GM21786 (cell line): ENCODE data around the gene IL12B.
"Not testable (repeated sequence)": the region's sequence is repeated elsewhere in the genome, so short reads cannot be mapped to it uniquely, and the experiment has no call there.

Experiments
- ATAC-seq: cut with Tn5 transposase; IDR thresholded peaks from one replicate; pipeline ENCODE4 v1.9.1; 2021; ENCODE audit not compliant: unreplicated experiment

The IL12B gene

DNA sequence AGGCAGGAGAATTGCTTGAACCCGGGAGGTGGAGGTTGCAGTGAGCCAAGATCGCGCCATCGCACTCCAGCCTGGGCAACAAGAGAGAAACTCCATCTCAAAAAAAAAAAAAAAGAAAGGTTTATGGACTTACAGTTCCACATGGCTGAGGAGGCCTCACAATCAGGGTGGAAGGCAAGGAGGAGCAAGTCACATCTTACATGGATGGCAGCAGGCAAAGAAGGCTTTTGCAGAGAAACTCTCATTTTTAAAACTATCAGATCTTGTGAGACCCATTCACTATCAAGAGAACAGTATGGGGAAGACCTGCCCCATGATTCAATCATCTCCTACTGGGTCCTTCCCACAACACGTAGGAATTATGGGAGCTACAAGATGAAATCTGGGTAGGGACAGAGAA is 33.0 kb downstream of the IL12B start:
- ATAC-seq: not testable (repeated sequence)

DNA sequence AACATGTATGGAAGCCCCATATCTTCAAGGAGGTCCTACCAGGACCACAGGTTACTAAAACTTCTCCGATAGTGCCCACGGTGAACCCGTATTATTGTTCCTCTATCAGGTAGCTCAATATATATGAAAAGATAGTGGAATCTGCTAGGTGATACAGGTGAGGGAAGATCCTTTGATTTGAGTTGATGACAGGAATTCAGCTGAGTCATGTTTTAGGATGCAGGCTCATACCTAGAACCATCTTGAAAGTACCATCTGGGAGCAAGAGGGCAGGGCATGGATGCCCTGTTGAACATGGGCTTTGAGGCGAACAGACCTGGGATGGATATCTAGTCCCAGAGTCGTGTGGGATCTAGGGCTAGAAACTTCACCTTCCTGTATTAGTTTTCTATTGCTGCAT is 35.4 kb downstream of the IL12B start:
- ATAC-seq: no peak

DNA sequence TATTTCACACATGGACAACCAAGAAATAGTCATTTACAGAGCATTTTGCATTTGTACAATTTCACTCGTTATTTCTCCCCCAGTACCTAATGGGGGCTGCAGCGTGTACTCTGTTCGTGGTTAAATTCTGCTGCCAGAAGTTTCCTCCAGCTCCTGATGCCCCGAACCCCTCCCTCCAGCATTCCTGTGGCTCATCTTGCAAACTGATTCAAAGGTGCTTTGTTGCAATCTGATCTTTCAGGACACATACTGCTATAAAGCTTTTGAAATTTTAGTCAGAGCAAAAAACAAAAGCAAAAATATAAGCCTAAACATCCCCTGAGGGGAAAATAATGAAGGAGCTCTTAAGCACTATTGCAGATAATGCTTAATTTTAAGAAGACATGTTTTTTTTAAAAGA is 39.5 kb downstream of the IL12B start:
- no peak for ATAC-seq

DNA sequence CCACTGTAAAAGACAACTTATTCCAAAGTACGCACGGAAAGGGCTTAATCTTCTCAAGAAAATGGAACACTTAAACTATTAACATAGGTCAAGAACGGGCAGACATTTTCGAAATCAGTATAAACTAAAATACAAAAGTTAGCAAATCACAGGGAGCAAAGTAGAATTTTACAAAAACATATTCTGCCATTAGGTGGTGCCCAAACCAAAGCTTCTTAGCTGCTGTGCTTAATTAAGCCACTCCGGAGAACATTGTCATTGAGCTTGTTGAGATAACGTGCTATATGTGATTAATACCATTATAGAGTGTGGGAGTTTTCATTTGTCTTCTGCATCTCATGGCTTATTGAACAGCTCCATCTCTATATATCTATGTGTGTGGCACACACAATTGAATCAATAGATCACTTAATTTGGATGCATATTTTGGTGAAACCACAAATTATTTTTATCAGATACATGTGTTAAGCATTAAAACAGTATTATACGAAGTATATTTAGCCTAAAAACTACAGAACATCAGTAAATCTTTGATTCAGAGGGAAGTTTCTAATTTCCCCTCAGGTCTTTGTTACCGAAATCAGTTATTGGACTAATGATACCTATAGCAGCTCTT is 43.8 kb downstream of the IL12B start:
- ATAC-seq: no peak

DNA sequence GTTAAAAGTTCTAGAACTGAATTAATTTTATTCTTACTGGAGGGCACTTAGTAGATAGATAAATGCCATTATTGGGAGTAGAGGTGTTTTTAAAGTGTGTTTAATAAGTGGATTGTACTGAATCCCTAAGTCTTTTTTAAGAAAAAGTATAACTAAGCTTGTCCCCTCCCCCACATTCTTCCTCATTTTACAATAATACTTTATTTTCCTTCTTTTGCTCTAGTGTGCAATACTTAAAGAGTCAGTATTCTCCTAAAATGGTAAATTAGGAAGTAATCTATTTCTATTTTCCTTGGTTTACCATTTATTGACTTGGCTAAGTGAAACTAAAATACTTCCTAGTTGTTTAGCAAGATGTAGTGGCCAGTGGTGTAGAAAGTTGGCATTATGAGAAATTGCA is 55.6 kb downstream of the IL12B start:
- no peak for ATAC-seq

DNA sequence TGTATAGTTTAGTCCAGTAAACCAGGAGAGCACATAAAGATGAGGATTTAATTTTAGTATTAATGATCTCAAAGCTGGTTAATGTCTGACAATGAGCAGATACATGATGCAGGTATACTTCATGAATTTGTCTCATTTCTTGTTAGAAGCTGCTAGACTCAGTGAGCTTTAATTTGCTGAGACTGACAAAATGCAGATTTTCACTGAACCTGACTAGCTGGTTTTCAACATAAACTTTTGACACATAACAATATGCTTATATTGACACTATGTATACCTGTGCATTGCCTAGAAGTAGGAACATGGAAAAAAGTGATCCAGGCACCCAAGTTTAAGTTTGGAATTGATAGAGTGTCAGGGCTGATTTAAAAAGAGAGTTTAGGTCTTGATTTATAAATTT is 56.4 kb downstream of the IL12B start:
- ATAC-seq: no peak

DNA sequence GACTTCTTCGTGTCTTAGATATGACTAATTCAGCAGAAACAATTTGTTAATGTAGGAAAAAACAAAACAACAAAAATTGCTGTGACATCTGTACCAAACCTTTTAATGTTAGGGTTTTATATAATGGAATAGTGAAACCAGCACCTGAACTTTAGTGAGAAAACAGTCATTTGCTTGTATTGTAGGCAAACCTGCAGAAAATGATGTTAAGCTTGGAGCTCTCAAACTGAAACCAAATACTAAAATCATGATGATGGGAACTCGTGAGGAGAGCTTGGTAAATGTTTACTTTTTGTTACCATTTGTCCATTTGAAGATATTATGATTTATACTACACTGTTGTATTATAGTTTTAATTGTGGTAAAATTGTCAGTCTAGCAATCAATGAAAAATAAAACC is 60.6 kb downstream of the IL12B start:
- no peak for ATAC-seq

DNA sequence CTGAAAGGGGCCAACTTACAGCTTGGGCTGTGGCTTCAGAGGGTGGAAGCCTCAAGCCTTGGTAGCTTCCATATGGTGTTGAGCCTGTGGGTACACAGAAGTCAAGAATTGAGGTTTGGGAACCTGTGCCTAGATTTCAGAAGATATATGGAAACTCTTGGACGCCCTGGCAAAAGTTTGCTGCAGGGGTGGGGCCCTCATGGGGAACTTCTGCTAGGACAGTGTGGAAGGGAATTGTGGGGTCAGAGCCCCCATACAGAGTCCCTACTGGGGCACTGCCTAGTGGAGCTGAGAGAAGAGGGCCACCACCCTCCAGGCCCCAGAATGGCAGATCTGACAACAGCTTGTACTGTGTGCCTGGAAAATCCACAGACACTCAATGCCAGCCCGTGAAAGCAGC is 63.5 kb downstream of the IL12B start:
- not testable (repeated sequence) for ATAC-seq
